CD4-positive, alpha-beta T cell treated with Interleukin-17A for 4 hours (primary cell): ENCODE data around the gene FBXO10.
A peak's percentile ranks its signal among the peaks of the same experiment; 100 is the strongest.
"Not testable (repeated sequence)": the region's sequence is repeated elsewhere in the genome, so short reads cannot be mapped to it uniquely, and the experiment has no call there.

Experiments
- DNase-seq: peaks from one replicate; pipeline ENCODE4 v3.0.0-alpha.2; 2020; ENCODE audit warnings: mixed read lengths

Gene FBXO10

DNA sequence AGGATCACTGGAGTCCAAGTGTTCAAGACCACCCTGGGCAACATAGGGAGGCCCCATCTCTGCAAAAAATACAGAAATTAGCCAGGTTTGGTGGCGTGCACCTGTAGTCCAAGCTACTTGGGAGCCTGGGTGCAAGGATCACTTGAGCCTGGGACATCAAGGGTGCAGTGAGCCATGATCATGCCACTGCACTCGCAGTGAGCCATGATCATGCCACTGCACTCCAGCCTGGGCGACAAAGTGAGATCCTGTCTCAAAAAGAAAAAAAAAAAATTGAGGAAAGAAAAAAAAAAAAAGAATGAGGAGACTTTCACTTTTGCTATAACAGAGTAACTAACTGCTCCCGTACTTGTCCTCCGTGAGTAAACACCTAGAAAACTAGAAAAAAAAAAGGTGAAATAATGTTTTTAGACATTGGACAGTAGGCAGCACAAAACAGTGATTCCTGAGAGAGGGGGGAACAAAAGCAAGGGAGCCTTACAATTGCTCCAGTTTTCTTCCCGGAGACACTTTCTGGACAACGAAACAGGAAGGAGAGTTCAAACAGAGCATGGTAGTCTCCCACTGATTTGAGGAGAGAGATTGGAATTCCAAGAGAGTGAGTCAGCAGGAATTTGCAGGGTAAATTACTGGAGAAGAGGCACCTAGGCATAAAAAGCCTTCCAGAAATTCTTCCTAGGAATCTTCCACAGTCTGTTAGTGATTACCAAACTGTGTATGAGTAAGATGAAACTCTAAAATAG, 104.1 kb downstream of the FBXO10 start:
- DNase-seq: no peak

DNA sequence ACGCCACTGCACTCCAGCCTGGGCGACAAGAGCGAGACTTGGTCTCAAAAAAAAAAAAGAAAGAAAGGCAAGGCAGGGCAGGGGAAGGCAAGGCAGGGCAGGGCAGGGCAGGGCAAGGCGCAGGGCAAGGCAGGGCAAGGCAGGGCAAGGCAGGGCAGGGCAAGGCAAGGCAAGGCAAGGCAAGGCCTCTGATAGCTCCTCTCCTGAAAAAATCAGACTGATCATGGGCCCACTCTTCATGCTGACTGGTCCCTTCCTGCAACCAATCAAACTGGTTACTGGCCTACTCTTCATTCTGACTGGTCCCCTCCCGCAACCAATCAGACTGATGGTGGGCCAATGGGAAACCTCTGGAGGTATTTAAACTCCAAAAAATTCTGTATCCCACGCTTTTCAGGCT, 107.6 kb downstream of the FBXO10 start:
- no peak for DNase-seq

GRCh38 chr9:37467530-37467929, 108.7 kb downstream of the FBXO10 start:
- DNase-seq: not testable (repeated sequence)

GRCh38 chr9:37466037-37466709, 110.0 kb downstream of the FBXO10 start:
- peak; percentile 29 for DNase-seq

GRCh38 chr9:37465249-37466036, 110.7 kb downstream of the FBXO10 start, which contains the start of gene ZBTB5:
TSS of gene ZBTB5 (minus strand) at chr9:37465450. CDS start at chr9:37442551, 22,899 bp downstream.
- DNase-seq: peak; percentile 98

DNA sequence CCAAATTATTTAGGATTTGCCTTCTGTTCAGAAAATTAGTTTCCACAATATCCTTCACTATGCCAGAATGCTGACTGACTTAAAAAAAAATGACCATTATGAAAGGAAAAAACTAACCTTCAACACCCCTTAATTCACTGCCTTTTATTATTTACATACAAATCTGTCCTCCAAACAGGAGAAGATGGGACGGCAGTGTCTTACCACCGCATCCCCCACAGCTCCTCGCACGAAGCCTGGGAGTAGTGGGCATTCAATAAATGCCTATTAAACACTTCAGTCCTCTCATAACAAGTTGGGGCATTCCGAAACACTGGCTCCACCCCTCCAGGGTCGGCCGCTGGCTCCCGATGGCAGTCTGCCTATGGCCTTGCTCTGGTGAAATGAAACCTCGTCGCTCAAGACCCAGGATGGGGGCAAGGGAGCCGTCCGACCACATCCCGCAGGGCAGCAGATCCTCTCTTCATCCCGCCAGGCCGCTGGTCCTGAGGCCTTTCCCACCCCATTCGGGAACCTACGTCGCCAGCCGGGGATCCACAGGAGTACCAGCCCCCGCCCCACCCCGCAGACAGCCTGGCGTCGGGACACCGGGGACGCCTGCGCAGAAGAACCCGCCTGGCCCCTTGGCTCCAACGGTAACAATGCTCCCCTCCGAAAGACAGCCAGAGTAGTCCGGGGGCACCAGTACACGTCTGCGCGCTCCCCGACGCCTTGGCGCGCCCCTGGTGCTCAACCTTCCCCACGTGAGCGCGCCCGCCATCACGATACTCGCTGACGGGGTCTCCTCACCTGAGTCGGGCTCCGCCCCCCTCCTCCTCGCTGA, 111.5 kb downstream of the FBXO10 start:
- peak; percentile 59 for DNase-seq

DNA sequence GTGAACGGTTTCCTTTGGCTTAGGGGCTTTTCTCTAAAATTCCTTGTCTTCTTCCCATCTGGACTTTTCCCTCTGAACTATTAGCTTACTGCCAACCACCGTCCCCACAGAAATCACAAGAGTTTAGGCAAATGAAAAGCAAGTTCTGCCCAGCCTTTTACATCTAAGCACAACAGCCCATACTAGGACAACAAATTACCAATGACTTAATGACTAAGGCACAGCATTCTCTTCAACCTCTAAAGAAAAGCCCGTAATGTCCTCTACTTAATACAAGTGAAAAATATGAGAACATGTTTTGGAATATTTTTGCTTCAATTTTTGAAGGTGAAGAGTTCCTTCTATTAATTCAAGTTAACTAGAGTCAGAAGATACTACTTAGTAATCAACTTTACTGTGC, 112.2 kb downstream of the FBXO10 start:
- DNase-seq: no peak
